Heart right ventricle (tissue), 16 donors: ENCODE results near the gene MYF5. TPM values are rescaled to one million over a fixed set of nuclear protein-coding genes. Genes with fewer than 3 reads are reported as not detected.

ENCODE experiments used
- ATAC-seq, 8 donors: fragments of 200-7000 bp; cut with Tn5 transposase; one replicate each; pipeline ENCODE4 v1.9.1; 2020; ENCODE audit warnings: mild to moderate bottlenecking in 8 of 8, moderate library complexity in 8 of 8, moderate number of reproducible peaks in 1 of 8
- DNase-seq, 2 donors: peaks; one replicate each; pipeline ENCODE4 v3.0.0-alpha.2; 2020
- H3K27ac ChIP-seq, 10 donors: fragments of 200-600 bp; sonication (generic) in 2 of 10; one replicate each; pipeline versions ENCODE4 v1.5.0 to v1.8.0; 2020 to 2022; ENCODE audit warnings: mild to moderate bottlenecking in 3 of 10
- H3K27me3 ChIP-seq, 7 donors: fragments of 200-600 bp; one replicate each; pipeline ENCODE4 v1.8.0; 2021 to 2022; ENCODE audit warnings: mild to moderate bottlenecking in 2 of 7
- H3K36me3 ChIP-seq, 9 donors: fragments of 200-600 bp; sonication (generic) in 1 of 9; one replicate each; pipeline versions ENCODE4 v1.5.0 to v1.8.0; 2020 to 2022; ENCODE audit warnings: mild to moderate bottlenecking in 2 of 9
- H3K4me1 ChIP-seq, 9 donors: fragments of 200-600 bp; sonication (generic) in 1 of 9; one replicate each; pipeline versions ENCODE4 v1.5.0 to v1.8.0; 2020 to 2022; ENCODE audit warnings: mild to moderate bottlenecking in 4 of 9
- H3K4me3 ChIP-seq, 10 donors: fragments of 200-600 bp; sonication (generic) in 2 of 10; one replicate each; pipeline versions ENCODE4 v1.5.0 to v1.8.0; 2020 to 2022; ENCODE audit warnings: mild to moderate bottlenecking in 7 of 10, moderate library complexity in 2 of 10
- H3K9me3 ChIP-seq, 11 donors: fragments of 200-600 bp in 10 of 11; sonication (generic) in 2 of 11; one replicate each; pipeline versions ENCODE4 v1.5.0 to v1.8.0; 2013 to 2022; ENCODE audit warnings: mild to moderate bottlenecking in 2 of 11, control low read depth in 1 of 11, moderate library complexity in 1 of 11
- WGBS, 2 donors: extraction: QIAGEN DNeasy Blood & Tissue Kit; methylation state at CpG; one replicate each; pipeline ENCODE4 v1.1.7; 2013; ENCODE audit warnings: inconsistent platforms in 1 of 2; 5-methylcytosine and 5-hydroxymethylcytosine counted together
- intact Hi-C, 10 donors: fragments of 100-400 bp; cut with DNase I; formaldehyde crosslinking; loops; one replicate each; pipeline versions ENCODE4 v1.11.1 to v1.14.2; 2022
- polyA plus RNA-seq, 2 donors: library from polyadenylated mRNA; stranded (reverse); fragments of 200-250 nt; gene quantifications; one replicate each; pipeline ENCODE4 v1.2.3, GENCODE V29; 2013
- total RNA-seq, 10 donors: library from RNA; stranded (reverse); fragmentation: NEBNext Ultra II Directional in 3 of 10; extraction: Animal tissue kit (Norgen Biotek cat#: 25700) in 3 of 10; gene quantifications; one replicate each; pipeline versions ENCODE4 v1.2.1 to v1.2.4, GENCODE V29; 2021 to 2023
- TF ChIP-seq, protein P1 (sequence below), 9 donors: fragments of 200-600 bp; sonication (generic) in 2 of 9; IDR thresholded peaks; one replicate each; pipeline versions ENCODE4 v1.5.0 to v1.8.0; 2021 to 2022; ENCODE audit warnings: antibody characterized with exemption in 9 of 9, mild to moderate bottlenecking in 5 of 9, moderate library complexity in 1 of 9
- donor health status: Arrhythmogenic right ventricular cardiomyopathy.
- donor health status: ischemic (EF 13 %, LVEDD 7.1; RV severe dilation, severe dysfunction).
- donor health status: healthy with polysubstance abuse.
- donor health status: DM: no; HTN: yes; CAD: no.
- donor health status: DM: no; HTN: no; CAD: no.
- donor health status: ischemic (EF 25% LVEDD 6.9; RV normal size, moderate dysfunction).
- donor health status: ischemic (EF 25% LVEDD 5.7; RV mildly dilated, moderate dysfunction).
- donor health status: healthy.
- donor health status: DM: yes; HTN: yes; CAD: no.
- donor health status: Ischemic cardiomyopathy.
- donor health status: ischemic (EF 35%, LVEDD 5.7; RV mildly dilated, moderate dysfunction).
- donor health status: nonischemic (EF 11% LVEDD 7.7; RV severe dilation, severe dysfunction).
- donor health status: DM: yes; HTN: yes; CAD: no.
- donor health status: PGD.
- donor health status: ischemic (EF 29% LVEDD 5.4; RV normal size, mild dysfunction).
- donor health status: nonischemic (EF 23%, LVEDD 6.1; RV moderate dilation, normal function).

Gene MYF5
- total and polyA plus RNA-seq, 12 donors = not detected

- WGBS, 2 donors = 82 to 84% methylated on average over 3 of the region's 3 CpGs
Observed at GRCh38 chr12:80679346-80680131, 37.2 kb upstream of the MYF5 start.

DNA sequence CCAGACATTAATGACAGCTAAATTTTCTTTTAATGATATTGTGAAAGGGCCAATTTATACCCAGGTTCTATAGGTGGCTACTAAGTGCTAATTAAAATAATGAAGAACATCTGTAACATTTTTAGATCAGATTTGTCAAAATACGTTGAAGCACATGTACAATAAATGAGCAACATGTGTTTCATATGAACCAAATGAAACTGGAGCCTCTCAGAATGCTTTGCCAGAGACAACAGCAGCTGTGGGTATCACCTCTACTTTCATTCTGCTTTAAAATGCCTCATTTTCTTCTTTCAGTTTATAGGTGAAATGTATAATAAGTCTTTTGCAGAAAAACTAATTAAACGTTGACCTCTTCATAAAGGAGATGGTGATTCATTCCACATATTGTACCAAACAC lies 35.4 kb upstream of the MYF5 start:
- H3K9me3 ChIP-seq = no peaks in the 10 kb centered on the region
- no peak for DNase-seq
- WGBS, 2 donors = 82 to 83% methylated on average over 2 of the region's 2 CpGs
- no peaks in the 10 kb centered on the region for H3K27me3 ChIP-seq
- no peak overlapping the region for H3K27ac ChIP-seq
- no peak overlapping the region for H3K4me3 ChIP-seq
- TF ChIP-seq, protein P1, sequence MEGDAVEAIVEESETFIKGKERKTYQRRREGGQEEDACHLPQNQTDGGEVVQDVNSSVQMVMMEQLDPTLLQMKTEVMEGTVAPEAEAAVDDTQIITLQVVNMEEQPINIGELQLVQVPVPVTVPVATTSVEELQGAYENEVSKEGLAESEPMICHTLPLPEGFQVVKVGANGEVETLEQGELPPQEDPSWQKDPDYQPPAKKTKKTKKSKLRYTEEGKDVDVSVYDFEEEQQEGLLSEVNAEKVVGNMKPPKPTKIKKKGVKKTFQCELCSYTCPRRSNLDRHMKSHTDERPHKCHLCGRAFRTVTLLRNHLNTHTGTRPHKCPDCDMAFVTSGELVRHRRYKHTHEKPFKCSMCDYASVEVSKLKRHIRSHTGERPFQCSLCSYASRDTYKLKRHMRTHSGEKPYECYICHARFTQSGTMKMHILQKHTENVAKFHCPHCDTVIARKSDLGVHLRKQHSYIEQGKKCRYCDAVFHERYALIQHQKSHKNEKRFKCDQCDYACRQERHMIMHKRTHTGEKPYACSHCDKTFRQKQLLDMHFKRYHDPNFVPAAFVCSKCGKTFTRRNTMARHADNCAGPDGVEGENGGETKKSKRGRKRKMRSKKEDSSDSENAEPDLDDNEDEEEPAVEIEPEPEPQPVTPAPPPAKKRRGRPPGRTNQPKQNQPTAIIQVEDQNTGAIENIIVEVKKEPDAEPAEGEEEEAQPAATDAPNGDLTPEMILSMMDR (IDR thresholded peaks at IDR 0.05) = no peak
- no peak for ATAC-seq
- H3K4me1 ChIP-seq = no peaks in the 10 kb centered on the region
- intact Hi-C loops = no loop called here
- no peaks in the 10 kb centered on the region for H3K36me3 ChIP-seq

More at GRCh38 chr12:80679346-80680131, 37.2 kb upstream of the MYF5 start:
- DNase-seq (no peak), ATAC-seq (no peak)
- Histone ChIP-seq H3K4me1 (no peaks in the 10 kb centered on the region), H3K4me3 (no peak overlapping the region), H3K27ac (no peak overlapping the region), H3K9me3 (no peaks in the 10 kb centered on the region), H3K36me3 (no peaks in the 10 kb centered on the region), H3K27me3 (no peaks in the 10 kb centered on the region)
- intact Hi-C loops = no loop called here
- TF ChIP-seq, protein P1 (IDR thresholded peaks at IDR 0.05) = no peak

DNA sequence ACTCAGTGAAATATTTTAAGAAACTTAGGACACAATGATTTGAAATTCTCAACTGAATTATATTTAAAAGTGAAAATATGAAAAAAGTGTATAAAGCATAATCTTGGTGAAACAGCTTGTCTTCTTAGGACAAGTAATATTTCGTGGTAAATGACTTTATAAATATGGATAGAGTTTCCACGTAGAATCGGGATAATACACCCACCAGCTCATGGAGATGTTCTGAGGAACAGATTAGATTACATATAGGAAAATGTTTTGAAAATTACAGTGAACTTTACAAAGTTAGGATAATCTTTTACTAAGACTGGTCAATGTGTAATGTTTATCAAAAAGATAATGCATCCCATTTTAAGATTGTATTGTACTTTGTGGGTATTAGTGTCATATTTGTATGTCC lies 34.9 kb upstream of the MYF5 start:
- Histone ChIP-seq H3K36me3 (no peaks in the 10 kb centered on the region), H3K4me3 (no peak overlapping the region), H3K4me1 (no peaks in the 10 kb centered on the region), H3K27me3 (no peaks in the 10 kb centered on the region), H3K9me3 (peaks cover 0 to 2% (median 0%) of the 10 kb centered on the region in 11 donors), H3K27ac (no peak overlapping the region)
- 81 to 87% methylated on average over 3 of the region's 3 CpGs for WGBS, 2 donors
- ATAC-seq (no peak), DNase-seq (no peak)
- intact Hi-C loops = no loop called here
- TF ChIP-seq, protein P1 (IDR thresholded peaks at IDR 0.05) = no peak

- 45 to 46% methylated on average over 7 of the region's 7 CpGs for WGBS, 2 donors
- Histone ChIP-seq H3K4me3 (no peak overlapping the region), H3K27ac (no peak overlapping the region), H3K9me3 (peaks cover 0 to 9% (median 0%) of the 10 kb centered on the region in 11 donors), H3K27me3 (no peaks in the 10 kb centered on the region), H3K36me3 (no peaks in the 10 kb centered on the region), H3K4me1 (no peaks in the 10 kb centered on the region)
- intact Hi-C loops = no loop called here
- TF ChIP-seq, protein P1 (IDR thresholded peaks at IDR 0.05) = no peak
- no peak for DNase-seq
- ATAC-seq = no peak
Observed at GRCh38 chr12:80684077-80684495, 32.6 kb upstream of the MYF5 start.
